Liver (tissue), 9 donors: ENCODE measurements around the gene LRRC2. TPM values are rescaled to one million over a fixed set of nuclear protein-coding genes. Genes with fewer than 3 reads are reported as not detected.

Experiments used
- DNase-seq: peaks from one replicate; pipeline ENCODE4 v3.0.0-alpha.2; 2017; ENCODE audit warnings: low spot score
- H3K27ac ChIP-seq, 2 donors: one replicate each; pipeline ENCODE4 v1.7.0; 2013; ENCODE audit warnings: inconsistent platforms in 2 of 2, low read length in 2 of 2, control low read depth in 1 of 2, low read depth in 1 of 2, mild to moderate bottlenecking in 1 of 2
- H3K27me3 ChIP-seq, 4 donors: one replicate each; pipeline versions ENCODE4 v1.6.1 to v1.7.0; 2013; ENCODE audit warnings: low read length in 3 of 4, inconsistent platforms in 1 of 4, mild to moderate bottlenecking in 1 of 4, moderate library complexity in 1 of 4; ENCODE audit not compliant: control insufficient read depth in 4 of 4, insufficient read depth in 4 of 4
- H3K36me3 ChIP-seq, 4 donors: one replicate each; pipeline versions ENCODE4 v1.6.1 to v1.7.0; 2013; ENCODE audit warnings: low read length in 3 of 4, mild to moderate bottlenecking in 3 of 4, low read depth in 1 of 4, moderate library complexity in 1 of 4; ENCODE audit not compliant: control insufficient read depth in 4 of 4, insufficient read depth in 3 of 4
- H3K4me1 ChIP-seq, 4 donors: one replicate each; pipeline versions ENCODE4 v1.6.1 to v1.7.0; 2013; ENCODE audit warnings: low read length in 3 of 4, mild to moderate bottlenecking in 3 of 4, moderate library complexity in 1 of 4; ENCODE audit not compliant: control insufficient read depth in 4 of 4, insufficient read depth in 4 of 4
- H3K4me3 ChIP-seq, 3 donors: one replicate each; pipeline versions ENCODE4 v1.6.1 to v1.7.0; 2013; ENCODE audit warnings: low read length in 3 of 3, control low read depth in 1 of 3, low read depth in 1 of 3, mild to moderate bottlenecking in 1 of 3
- H3K9ac ChIP-seq, 2 donors: one replicate each; pipeline ENCODE4 v1.7.0; 2013; ENCODE audit warnings: low read length in 2 of 2, mild to moderate bottlenecking in 2 of 2, moderate library complexity in 2 of 2, control low read depth in 1 of 2, low read depth in 1 of 2
- H3K9me3 ChIP-seq, 4 donors: one replicate each; pipeline versions ENCODE4 v1.6.1 to v1.7.0; 2013; ENCODE audit warnings: low read length in 3 of 4; ENCODE audit not compliant: control insufficient read depth in 4 of 4
- GABPA ChIP-seq, 2 donors: IDR thresholded peaks in 1 of 2; conservative IDR thresholded peaks in 1 of 2; 2 replicates each; pipeline ENCODE4 v1.6.1; 2016; ENCODE audit warnings: antibody characterized with exemption in 2 of 2, mild to moderate bottlenecking in 1 of 2, moderate library complexity in 1 of 2
- HNF4A ChIP-seq, 2 donors: conservative IDR thresholded peaks; 2 replicates each; pipeline ENCODE4 v1.6.1; 2016; ENCODE audit warnings: antibody characterized with exemption in 2 of 2, mild to moderate bottlenecking in 2 of 2
- JUND ChIP-seq, 2 donors: IDR thresholded peaks; 2 replicates each; pipeline ENCODE4 v1.6.1; 2016; ENCODE audit warnings: antibody characterized with exemption in 2 of 2
- RXRA ChIP-seq, 2 donors: IDR thresholded peaks; 2 replicates each; pipeline ENCODE4 v1.6.1; 2017 to 2018; ENCODE audit warnings: antibody characterized with exemption in 2 of 2, mild to moderate bottlenecking in 1 of 2
- TAF1 ChIP-seq: conservative IDR thresholded peaks from 2 replicates; pipeline ENCODE4 v1.6.1; 2016; ENCODE audit warnings: antibody characterized with exemption, mild to moderate bottlenecking
- YY1 ChIP-seq: IDR thresholded peaks from 2 replicates; pipeline ENCODE4 v1.6.1; 2016; ENCODE audit warnings: antibody characterized with exemption, mild to moderate bottlenecking
- WGBS: extraction: QIAGEN DNeasy Blood & Tissue Kit; methylation state at CpG from one replicate; pipeline ENCODE4 v1.1.7; 2013; 5-methylcytosine and 5-hydroxymethylcytosine counted together
- polyA plus RNA-seq, 2 donors: library from polyadenylated mRNA; stranded (reverse) in 1 of 2; unstranded in 1 of 2; fragments of 200-250 nt in 1 of 2; fragments of >200 nt in 1 of 2; fragmentation: Nextera tagmentation in 1 of 2; extraction: Ambion mirVana in 1 of 2; gene quantifications; one replicate each; pipeline versions ENCODE4 v1.2.1 to v1.2.3, GENCODE V29; 2013 to 2015
- total RNA-seq, 2 donors: library from RNA; depleted of rRNA; stranded (reverse); fragments of >200 nt; gene quantifications; one replicate each; pipeline ENCODE4 v1.2.3, GENCODE V29; 2014
- TF ChIP-seq, protein P1 (sequence below): IDR thresholded peaks from 2 replicates; pipeline ENCODE4 v1.6.1; 2016; ENCODE audit warnings: antibody characterized with exemption
- TF ChIP-seq, protein P2 (sequence below): IDR thresholded peaks from 2 replicates; pipeline ENCODE4 v1.6.1; 2016; ENCODE audit warnings: antibody characterized with exemption
- TF ChIP-seq, protein P3 (sequence below): IDR thresholded peaks from 2 replicates; pipeline ENCODE4 v1.6.1; 2016; ENCODE audit warnings: antibody characterized with exemption, mild to moderate bottlenecking
- TF ChIP-seq, protein P4 (sequence below): IDR thresholded peaks from 2 replicates; pipeline ENCODE4 v1.6.1; 2016; ENCODE audit warnings: antibody characterized with exemption
- TF ChIP-seq, protein P5 (sequence below): fragments of 150-350 bp; IDR thresholded peaks from 2 replicates; pipeline ENCODE4 v1.5.1; 2017; ENCODE audit warnings: improper control_type of control experiment, low read depth, low read length; ENCODE audit not compliant: missing input control
- donor health status: healthy.
- donor health status: healthy.
- donor health status: healthy.
- donor health status: healthy.
- donor health status: healthy.

The LRRC2 gene
- total and polyA plus RNA-seq, 4 donors, result 0.93 to 7.6 (median 4.2) TPM

DNA sequence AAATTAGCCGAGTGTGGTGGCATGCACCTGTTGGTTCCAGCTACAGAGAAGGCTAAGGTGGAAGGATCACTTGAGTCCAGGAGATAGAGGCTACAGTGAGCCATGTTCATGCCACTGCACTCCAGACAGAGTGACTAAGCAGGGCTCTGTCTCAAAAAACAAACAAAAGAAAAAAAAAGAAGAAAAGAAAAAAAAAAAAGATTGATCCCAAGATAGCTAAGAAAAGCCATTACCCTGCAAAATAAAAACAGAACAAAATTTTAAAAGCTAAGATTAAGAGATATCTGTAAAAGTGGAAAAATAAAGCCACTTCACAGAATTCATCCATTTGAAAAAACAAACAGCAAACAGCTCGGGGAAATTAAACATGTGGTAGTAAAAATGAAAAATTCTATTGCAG is 23.8 kb downstream of the LRRC2 start:
- 95% methylated on average over 2 of the region's 2 CpGs for WGBS
- TF ChIP-seq GABPA (IDR thresholded peaks at IDR 0.05 in 1 of 2, conservative IDR thresholded peaks at IDR 0.05 in 1 of 2) (no peak), YY1 (no peak), TAF1 (no peak), RXRA (IDR thresholded peaks at IDR 0.05) (no peak)
- TF ChIP-seq, protein P1, sequence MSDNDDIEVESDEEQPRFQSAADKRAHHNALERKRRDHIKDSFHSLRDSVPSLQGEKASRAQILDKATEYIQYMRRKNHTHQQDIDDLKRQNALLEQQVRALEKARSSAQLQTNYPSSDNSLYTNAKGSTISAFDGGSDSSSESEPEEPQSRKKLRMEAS, result no peak
- TF ChIP-seq, protein P2, sequence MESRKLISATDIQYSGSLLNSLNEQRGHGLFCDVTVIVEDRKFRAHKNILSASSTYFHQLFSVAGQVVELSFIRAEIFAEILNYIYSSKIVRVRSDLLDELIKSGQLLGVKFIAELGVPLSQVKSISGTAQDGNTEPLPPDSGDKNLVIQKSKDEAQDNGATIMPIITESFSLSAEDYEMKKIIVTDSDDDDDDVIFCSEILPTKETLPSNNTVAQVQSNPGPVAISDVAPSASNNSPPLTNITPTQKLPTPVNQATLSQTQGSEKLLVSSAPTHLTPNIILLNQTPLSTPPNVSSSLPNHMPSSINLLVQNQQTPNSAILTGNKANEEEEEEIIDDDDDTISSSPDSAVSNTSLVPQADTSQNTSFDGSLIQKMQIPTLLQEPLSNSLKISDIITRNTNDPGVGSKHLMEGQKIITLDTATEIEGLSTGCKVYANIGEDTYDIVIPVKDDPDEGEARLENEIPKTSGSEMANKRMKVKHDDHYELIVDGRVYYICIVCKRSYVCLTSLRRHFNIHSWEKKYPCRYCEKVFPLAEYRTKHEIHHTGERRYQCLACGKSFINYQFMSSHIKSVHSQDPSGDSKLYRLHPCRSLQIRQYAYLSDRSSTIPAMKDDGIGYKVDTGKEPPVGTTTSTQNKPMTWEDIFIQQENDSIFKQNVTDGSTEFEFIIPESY, result no peak
- TF ChIP-seq, protein P3, sequence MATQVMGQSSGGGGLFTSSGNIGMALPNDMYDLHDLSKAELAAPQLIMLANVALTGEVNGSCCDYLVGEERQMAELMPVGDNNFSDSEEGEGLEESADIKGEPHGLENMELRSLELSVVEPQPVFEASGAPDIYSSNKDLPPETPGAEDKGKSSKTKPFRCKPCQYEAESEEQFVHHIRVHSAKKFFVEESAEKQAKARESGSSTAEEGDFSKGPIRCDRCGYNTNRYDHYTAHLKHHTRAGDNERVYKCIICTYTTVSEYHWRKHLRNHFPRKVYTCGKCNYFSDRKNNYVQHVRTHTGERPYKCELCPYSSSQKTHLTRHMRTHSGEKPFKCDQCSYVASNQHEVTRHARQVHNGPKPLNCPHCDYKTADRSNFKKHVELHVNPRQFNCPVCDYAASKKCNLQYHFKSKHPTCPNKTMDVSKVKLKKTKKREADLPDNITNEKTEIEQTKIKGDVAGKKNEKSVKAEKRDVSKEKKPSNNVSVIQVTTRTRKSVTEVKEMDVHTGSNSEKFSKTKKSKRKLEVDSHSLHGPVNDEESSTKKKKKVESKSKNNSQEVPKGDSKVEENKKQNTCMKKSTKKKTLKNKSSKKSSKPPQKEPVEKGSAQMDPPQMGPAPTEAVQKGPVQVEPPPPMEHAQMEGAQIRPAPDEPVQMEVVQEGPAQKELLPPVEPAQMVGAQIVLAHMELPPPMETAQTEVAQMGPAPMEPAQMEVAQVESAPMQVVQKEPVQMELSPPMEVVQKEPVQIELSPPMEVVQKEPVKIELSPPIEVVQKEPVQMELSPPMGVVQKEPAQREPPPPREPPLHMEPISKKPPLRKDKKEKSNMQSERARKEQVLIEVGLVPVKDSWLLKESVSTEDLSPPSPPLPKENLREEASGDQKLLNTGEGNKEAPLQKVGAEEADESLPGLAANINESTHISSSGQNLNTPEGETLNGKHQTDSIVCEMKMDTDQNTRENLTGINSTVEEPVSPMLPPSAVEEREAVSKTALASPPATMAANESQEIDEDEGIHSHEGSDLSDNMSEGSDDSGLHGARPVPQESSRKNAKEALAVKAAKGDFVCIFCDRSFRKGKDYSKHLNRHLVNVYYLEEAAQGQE, result no peak
- TF ChIP-seq, protein P4, sequence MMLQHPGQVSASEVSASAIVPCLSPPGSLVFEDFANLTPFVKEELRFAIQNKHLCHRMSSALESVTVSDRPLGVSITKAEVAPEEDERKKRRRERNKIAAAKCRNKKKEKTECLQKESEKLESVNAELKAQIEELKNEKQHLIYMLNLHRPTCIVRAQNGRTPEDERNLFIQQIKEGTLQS, result no peak
- H3K27ac ChIP-seq, result no peak overlapping the region
- H3K4me1 ChIP-seq, result peaks cover 0 to 7% (median 3%) of the 10 kb centered on the region in 4 donors
- no peak overlapping the region for H3K4me3 ChIP-seq
- no peak overlapping the region for H3K9ac ChIP-seq
- DNase-seq, result no peak
- no peaks in the 10 kb centered on the region for H3K9me3 ChIP-seq
- no peaks in the 10 kb centered on the region for H3K27me3 ChIP-seq
- H3K36me3 ChIP-seq, result peaks cover 0 to 2% (median under 1%) of the 10 kb centered on the region in 4 donors

DNA sequence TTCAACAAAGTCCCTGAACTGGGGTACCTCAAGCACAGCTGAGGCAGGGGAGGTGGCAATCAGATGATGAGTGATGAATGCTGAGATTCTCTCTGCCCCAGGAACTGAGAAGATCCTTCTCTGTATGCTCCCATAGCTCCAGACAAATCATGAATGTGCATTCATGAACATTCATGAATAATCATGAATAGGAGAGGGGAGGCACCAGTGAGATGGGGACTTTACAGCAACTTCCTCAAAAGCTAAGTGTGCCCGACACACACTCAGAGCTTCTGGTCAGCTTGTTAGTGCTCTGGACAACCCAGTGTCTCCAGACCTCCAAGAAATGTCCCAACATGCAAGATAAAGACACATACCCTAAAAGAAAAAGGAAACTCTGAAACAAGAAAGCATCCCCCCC is 24.3 kb downstream of the LRRC2 start:
- Histone ChIP-seq H3K4me3 (no peak overlapping the region), H3K27ac (no peak overlapping the region), H3K9me3 (no peaks in the 10 kb centered on the region), H3K36me3 (peaks cover 0 to 2% (median under 1%) of the 10 kb centered on the region in 4 donors), H3K9ac (no peak overlapping the region), H3K4me1 (peaks cover 0 to 9% (median 4%) of the 10 kb centered on the region in 4 donors), H3K27me3 (no peaks in the 10 kb centered on the region)
- TF ChIP-seq, protein P1, result no peak
- TF ChIP-seq HNF4A (conservative IDR thresholded peaks at IDR 0.05) (no peak), JUND (IDR thresholded peaks at IDR 0.05) (no peak), RXRA (IDR thresholded peaks at IDR 0.05) (no peak)
- TF ChIP-seq, protein P5, sequence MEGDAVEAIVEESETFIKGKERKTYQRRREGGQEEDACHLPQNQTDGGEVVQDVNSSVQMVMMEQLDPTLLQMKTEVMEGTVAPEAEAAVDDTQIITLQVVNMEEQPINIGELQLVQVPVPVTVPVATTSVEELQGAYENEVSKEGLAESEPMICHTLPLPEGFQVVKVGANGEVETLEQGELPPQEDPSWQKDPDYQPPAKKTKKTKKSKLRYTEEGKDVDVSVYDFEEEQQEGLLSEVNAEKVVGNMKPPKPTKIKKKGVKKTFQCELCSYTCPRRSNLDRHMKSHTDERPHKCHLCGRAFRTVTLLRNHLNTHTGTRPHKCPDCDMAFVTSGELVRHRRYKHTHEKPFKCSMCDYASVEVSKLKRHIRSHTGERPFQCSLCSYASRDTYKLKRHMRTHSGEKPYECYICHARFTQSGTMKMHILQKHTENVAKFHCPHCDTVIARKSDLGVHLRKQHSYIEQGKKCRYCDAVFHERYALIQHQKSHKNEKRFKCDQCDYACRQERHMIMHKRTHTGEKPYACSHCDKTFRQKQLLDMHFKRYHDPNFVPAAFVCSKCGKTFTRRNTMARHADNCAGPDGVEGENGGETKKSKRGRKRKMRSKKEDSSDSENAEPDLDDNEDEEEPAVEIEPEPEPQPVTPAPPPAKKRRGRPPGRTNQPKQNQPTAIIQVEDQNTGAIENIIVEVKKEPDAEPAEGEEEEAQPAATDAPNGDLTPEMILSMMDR, result no peak
- no peak for DNase-seq
- 81% methylated on average over 1 of the region's 1 CpG for WGBS
